Liver (tissue), 9 donors: ENCODE results near the gene TBC1D16. TPM values are rescaled to one million over a fixed set of nuclear protein-coding genes. Genes with fewer than 3 reads are reported as not detected.

Source experiments
- DNase-seq: peaks from one replicate; pipeline ENCODE4 v3.0.0-alpha.2; 2017; ENCODE audit warnings: low spot score
- H3K27ac ChIP-seq, 2 donors: one replicate each; pipeline ENCODE4 v1.7.0; 2013; ENCODE audit warnings: inconsistent platforms in 2 of 2, low read length in 2 of 2, control low read depth in 1 of 2, low read depth in 1 of 2, mild to moderate bottlenecking in 1 of 2
- H3K27me3 ChIP-seq, 4 donors: one replicate each; pipeline versions ENCODE4 v1.6.1 to v1.7.0; 2013; ENCODE audit warnings: low read length in 3 of 4, inconsistent platforms in 1 of 4, mild to moderate bottlenecking in 1 of 4, moderate library complexity in 1 of 4; ENCODE audit not compliant: control insufficient read depth in 4 of 4, insufficient read depth in 4 of 4
- H3K36me3 ChIP-seq, 4 donors: one replicate each; pipeline versions ENCODE4 v1.6.1 to v1.7.0; 2013; ENCODE audit warnings: low read length in 3 of 4, mild to moderate bottlenecking in 3 of 4, low read depth in 1 of 4, moderate library complexity in 1 of 4; ENCODE audit not compliant: control insufficient read depth in 4 of 4, insufficient read depth in 3 of 4
- H3K4me1 ChIP-seq, 4 donors: one replicate each; pipeline versions ENCODE4 v1.6.1 to v1.7.0; 2013; ENCODE audit warnings: low read length in 3 of 4, mild to moderate bottlenecking in 3 of 4, moderate library complexity in 1 of 4; ENCODE audit not compliant: control insufficient read depth in 4 of 4, insufficient read depth in 4 of 4
- H3K4me3 ChIP-seq, 3 donors: one replicate each; pipeline versions ENCODE4 v1.6.1 to v1.7.0; 2013; ENCODE audit warnings: low read length in 3 of 3, control low read depth in 1 of 3, low read depth in 1 of 3, mild to moderate bottlenecking in 1 of 3
- H3K9ac ChIP-seq, 2 donors: one replicate each; pipeline ENCODE4 v1.7.0; 2013; ENCODE audit warnings: low read length in 2 of 2, mild to moderate bottlenecking in 2 of 2, moderate library complexity in 2 of 2, control low read depth in 1 of 2, low read depth in 1 of 2
- H3K9me3 ChIP-seq, 4 donors: one replicate each; pipeline versions ENCODE4 v1.6.1 to v1.7.0; 2013; ENCODE audit warnings: low read length in 3 of 4; ENCODE audit not compliant: control insufficient read depth in 4 of 4
- EGR1 ChIP-seq, 2 donors: IDR thresholded peaks; 2 replicates each; pipeline ENCODE4 v1.6.1; 2016 to 2018; ENCODE audit warnings: antibody characterized with exemption in 2 of 2, low read depth in 2 of 2
- FOXA2 ChIP-seq: IDR thresholded peaks from 2 replicates; pipeline ENCODE4 v1.6.1; 2016; ENCODE audit warnings: antibody characterized with exemption
- GABPA ChIP-seq, 2 donors: IDR thresholded peaks in 1 of 2; conservative IDR thresholded peaks in 1 of 2; 2 replicates each; pipeline ENCODE4 v1.6.1; 2016; ENCODE audit warnings: antibody characterized with exemption in 2 of 2, mild to moderate bottlenecking in 1 of 2, moderate library complexity in 1 of 2
- HNF4A ChIP-seq, 2 donors: conservative IDR thresholded peaks; 2 replicates each; pipeline ENCODE4 v1.6.1; 2016; ENCODE audit warnings: antibody characterized with exemption in 2 of 2, mild to moderate bottlenecking in 2 of 2
- HNF4G ChIP-seq: IDR thresholded peaks from 2 replicates; pipeline ENCODE4 v1.6.1; 2016; ENCODE audit warnings: antibody characterized with exemption
- JUND ChIP-seq, 2 donors: IDR thresholded peaks; 2 replicates each; pipeline ENCODE4 v1.6.1; 2016; ENCODE audit warnings: antibody characterized with exemption in 2 of 2
- NR2F2 ChIP-seq: IDR thresholded peaks from 2 replicates; pipeline ENCODE4 v1.6.1; 2016; ENCODE audit warnings: antibody characterized with exemption
- RAD21 ChIP-seq, 2 donors: IDR thresholded peaks; 2 replicates each; pipeline ENCODE4 v1.6.1; 2016; ENCODE audit warnings: antibody characterized with exemption in 2 of 2, mild to moderate bottlenecking in 2 of 2
- RXRA ChIP-seq, 2 donors: IDR thresholded peaks; 2 replicates each; pipeline ENCODE4 v1.6.1; 2017 to 2018; ENCODE audit warnings: antibody characterized with exemption in 2 of 2, mild to moderate bottlenecking in 1 of 2
- SP1 ChIP-seq: IDR thresholded peaks from 2 replicates; pipeline ENCODE4 v1.6.1; 2018; ENCODE audit warnings: antibody characterized with exemption, mild to moderate bottlenecking
- TAF1 ChIP-seq: conservative IDR thresholded peaks from 2 replicates; pipeline ENCODE4 v1.6.1; 2016; ENCODE audit warnings: antibody characterized with exemption, mild to moderate bottlenecking
- YY1 ChIP-seq: IDR thresholded peaks from 2 replicates; pipeline ENCODE4 v1.6.1; 2016; ENCODE audit warnings: antibody characterized with exemption, mild to moderate bottlenecking
- WGBS: extraction: QIAGEN DNeasy Blood & Tissue Kit; methylation state at CpG from one replicate; pipeline ENCODE4 v1.1.7; 2013; 5-methylcytosine and 5-hydroxymethylcytosine counted together
- polyA plus RNA-seq, 2 donors: library from polyadenylated mRNA; stranded (reverse) in 1 of 2; unstranded in 1 of 2; fragments of 200-250 nt in 1 of 2; fragments of >200 nt in 1 of 2; fragmentation: Nextera tagmentation in 1 of 2; extraction: Ambion mirVana in 1 of 2; gene quantifications; one replicate each; pipeline versions ENCODE4 v1.2.1 to v1.2.3, GENCODE V29; 2013 to 2015
- total RNA-seq, 2 donors: library from RNA; depleted of rRNA; stranded (reverse); fragments of >200 nt; gene quantifications; one replicate each; pipeline ENCODE4 v1.2.3, GENCODE V29; 2014
- TF ChIP-seq, protein P1 (sequence below): IDR thresholded peaks from 2 replicates; pipeline ENCODE4 v1.6.1; 2016; ENCODE audit warnings: antibody characterized with exemption
- TF ChIP-seq, protein P2 (sequence below): fragments of 150-350 bp; IDR thresholded peaks from 2 replicates; pipeline ENCODE4 v1.5.1; 2017; ENCODE audit warnings: improper control_type of control experiment, low read depth, low read length; ENCODE audit not compliant: missing input control
- TF ChIP-seq, protein P3 (sequence below): IDR thresholded peaks from 2 replicates; pipeline ENCODE4 v1.6.1; 2016; ENCODE audit warnings: antibody characterized with exemption, mild to moderate bottlenecking
- TF ChIP-seq, protein P4 (sequence below): IDR thresholded peaks from 2 replicates; pipeline ENCODE4 v1.6.1; 2016; ENCODE audit warnings: antibody characterized with exemption
- TF ChIP-seq, protein P5 (sequence below): IDR thresholded peaks from 2 replicates; pipeline ENCODE4 v1.6.1; 2016; ENCODE audit warnings: antibody characterized with exemption
- donor health status: healthy.
- donor health status: healthy.
- donor health status: healthy.
- donor health status: healthy.
- donor health status: healthy.

The TBC1D16 gene
- total and polyA plus RNA-seq, 4 donors: 3.4 to 29.5 (median 4.7) TPM

DNA sequence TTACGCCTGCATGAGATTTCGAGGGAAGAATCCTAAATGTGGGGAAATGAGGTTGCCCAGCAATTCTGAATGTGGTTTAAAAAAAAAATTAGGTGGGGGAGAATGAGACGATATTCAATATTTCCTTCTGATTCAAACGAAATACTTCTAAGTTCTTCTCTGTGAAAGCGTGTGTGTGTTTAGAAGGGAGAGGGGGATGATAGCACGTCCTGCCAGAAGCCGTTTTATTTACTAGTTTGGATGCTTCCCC, 47.8 kb downstream of the TBC1D16 start:
- H3K27me3 ChIP-seq: no peaks in the 10 kb centered on the region
- WGBS: 34% methylated on average over 7 of the region's 7 CpGs
- H3K27ac ChIP-seq: peak overlapping the region; percentile 89 to 95
- no peak overlapping the region for H3K4me3 ChIP-seq
- no peak for TF ChIP-seq RXRA (IDR thresholded peaks at IDR 0.05)
- TF ChIP-seq SP1: no peak
- TF ChIP-seq HNF4G: no peak
- no peaks in the 10 kb centered on the region for H3K36me3 ChIP-seq
- H3K9ac ChIP-seq: peak overlapping the region in 1 of 2 donors; percentile 38
- no peak for DNase-seq
- H3K4me1 ChIP-seq: peaks cover 38 to 66% (median 51%) of the 10 kb centered on the region in 4 donors
- no peaks in the 10 kb centered on the region for H3K9me3 ChIP-seq

DNA sequence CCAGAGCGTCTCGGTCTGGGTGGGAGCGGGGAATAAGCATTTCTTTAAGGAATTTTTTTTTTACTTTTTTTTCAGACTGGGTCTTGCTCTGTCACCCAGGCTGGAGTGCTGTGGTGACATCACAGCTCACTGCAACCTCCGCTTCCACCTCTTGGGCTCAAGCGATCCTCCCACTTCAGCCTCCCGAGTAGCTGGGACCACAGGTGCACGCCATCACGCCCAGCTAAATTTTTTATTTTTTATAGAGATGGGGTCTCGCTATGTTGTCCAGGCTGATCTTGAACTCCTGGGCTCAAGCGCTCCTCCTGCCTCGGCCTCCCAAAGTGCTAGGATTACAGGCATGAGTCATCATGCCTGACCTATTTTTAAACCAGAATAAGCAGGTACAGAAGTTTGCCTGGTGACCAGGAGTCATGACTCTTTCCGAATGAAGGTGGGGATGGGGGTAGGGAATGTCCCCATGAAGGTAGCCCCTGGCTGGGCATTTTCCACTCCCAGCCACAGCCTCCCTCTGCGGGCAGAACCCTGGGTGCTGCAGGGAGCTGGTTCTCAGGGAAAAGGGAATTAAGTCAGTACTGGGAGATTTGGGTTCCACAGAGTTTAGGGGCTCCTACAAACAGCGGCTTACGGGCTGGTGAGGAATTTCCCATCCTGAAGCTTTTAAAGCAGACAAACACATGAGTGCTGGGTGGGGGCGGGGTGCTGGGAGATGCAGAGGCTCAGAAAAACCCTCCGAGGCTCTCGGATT, 48.3 kb downstream of the TBC1D16 start:
- Histone ChIP-seq H3K36me3 (no peaks in the 10 kb centered on the region), H3K4me1 (peaks cover 33 to 61% (median 46%) of the 10 kb centered on the region in 4 donors), H3K4me3 (no peak overlapping the region), H3K9ac (peak overlapping the region in 1 of 2 donors; percentile 38), H3K27me3 (no peaks in the 10 kb centered on the region), H3K27ac (peak overlapping the region; percentile 89 to 95), H3K9me3 (no peaks in the 10 kb centered on the region)
- TF ChIP-seq GABPA (IDR thresholded peaks at IDR 0.05 in 1 of 2, conservative IDR thresholded peaks at IDR 0.05 in 1 of 2) (no peak), JUND (IDR thresholded peaks at IDR 0.05) (peak; percentile 64 to 80)
- TF ChIP-seq, protein P1, sequence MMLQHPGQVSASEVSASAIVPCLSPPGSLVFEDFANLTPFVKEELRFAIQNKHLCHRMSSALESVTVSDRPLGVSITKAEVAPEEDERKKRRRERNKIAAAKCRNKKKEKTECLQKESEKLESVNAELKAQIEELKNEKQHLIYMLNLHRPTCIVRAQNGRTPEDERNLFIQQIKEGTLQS: peak; percentile 56
- 64% methylated on average over 18 of the region's 18 CpGs for WGBS
- no peak for DNase-seq

DNA sequence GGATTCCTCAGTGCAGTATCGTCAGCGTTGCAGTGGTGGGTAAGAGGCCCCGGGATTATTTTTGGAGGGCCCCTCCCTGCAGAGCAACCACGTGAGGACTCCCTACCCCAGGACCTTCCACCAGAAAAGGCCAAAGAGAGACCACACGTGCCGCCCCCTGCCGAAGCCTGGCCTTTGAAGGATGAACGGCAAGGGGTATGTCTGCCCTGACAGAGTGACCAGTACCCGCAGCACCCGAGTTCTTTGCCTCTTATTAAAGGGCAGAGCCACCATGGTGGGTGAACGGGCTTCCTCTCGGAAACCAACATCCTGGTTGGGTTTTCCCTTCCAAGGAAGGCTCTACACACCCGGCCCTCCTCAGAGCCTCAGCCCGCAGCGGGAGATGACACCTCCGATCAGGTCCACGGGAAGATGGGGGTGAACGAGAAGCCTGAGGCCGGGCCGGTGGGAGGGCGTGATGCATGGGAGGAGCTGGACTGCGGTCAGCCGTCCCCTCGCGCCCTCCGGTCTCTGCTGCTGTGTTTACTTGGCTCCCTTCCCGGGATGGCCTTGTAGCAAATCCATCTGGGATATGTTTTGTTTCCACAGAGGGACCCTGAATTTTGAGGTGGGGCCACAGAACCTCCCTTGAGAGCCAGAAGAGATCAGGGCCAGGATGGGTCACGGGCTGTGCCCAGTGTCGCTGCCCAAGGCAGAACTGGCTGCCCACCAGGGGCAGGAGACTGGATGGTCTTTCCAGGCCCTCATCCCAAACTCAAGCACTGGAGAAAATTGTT, 49.1 kb downstream of the TBC1D16 start:
- no peak overlapping the region for H3K9ac ChIP-seq
- peak overlapping the region; percentile 89 to 95 for H3K27ac ChIP-seq
- no peaks in the 10 kb centered on the region for H3K36me3 ChIP-seq
- no peaks in the 10 kb centered on the region for H3K9me3 ChIP-seq
- no peak overlapping the region for H3K4me3 ChIP-seq
- WGBS: 49% methylated on average over 29 of the region's 29 CpGs
- no peaks in the 10 kb centered on the region for H3K27me3 ChIP-seq
- TF ChIP-seq YY1 (peak; percentile 41), HNF4A (conservative IDR thresholded peaks at IDR 0.05) (peak; percentile 55 to 56), SP1 (peak; percentile 53), EGR1 (IDR thresholded peaks at IDR 0.05; ENCODE audit: low read depth in 2 of 2) (peak in 1 of 2 donors; percentile 30), NR2F2 (peak; percentile 35), RXRA (IDR thresholded peaks at IDR 0.05) (peak; percentile 63 to 76), JUND (IDR thresholded peaks at IDR 0.05) (peak in 1 of 2 donors; percentile 13), TAF1 (no peak), RAD21 (IDR thresholded peaks at IDR 0.05) (peak in 1 of 2 donors; percentile 62), FOXA2 (peak; percentile 49)
- TF ChIP-seq, protein P2, sequence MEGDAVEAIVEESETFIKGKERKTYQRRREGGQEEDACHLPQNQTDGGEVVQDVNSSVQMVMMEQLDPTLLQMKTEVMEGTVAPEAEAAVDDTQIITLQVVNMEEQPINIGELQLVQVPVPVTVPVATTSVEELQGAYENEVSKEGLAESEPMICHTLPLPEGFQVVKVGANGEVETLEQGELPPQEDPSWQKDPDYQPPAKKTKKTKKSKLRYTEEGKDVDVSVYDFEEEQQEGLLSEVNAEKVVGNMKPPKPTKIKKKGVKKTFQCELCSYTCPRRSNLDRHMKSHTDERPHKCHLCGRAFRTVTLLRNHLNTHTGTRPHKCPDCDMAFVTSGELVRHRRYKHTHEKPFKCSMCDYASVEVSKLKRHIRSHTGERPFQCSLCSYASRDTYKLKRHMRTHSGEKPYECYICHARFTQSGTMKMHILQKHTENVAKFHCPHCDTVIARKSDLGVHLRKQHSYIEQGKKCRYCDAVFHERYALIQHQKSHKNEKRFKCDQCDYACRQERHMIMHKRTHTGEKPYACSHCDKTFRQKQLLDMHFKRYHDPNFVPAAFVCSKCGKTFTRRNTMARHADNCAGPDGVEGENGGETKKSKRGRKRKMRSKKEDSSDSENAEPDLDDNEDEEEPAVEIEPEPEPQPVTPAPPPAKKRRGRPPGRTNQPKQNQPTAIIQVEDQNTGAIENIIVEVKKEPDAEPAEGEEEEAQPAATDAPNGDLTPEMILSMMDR: no peak
- TF ChIP-seq, protein P3, sequence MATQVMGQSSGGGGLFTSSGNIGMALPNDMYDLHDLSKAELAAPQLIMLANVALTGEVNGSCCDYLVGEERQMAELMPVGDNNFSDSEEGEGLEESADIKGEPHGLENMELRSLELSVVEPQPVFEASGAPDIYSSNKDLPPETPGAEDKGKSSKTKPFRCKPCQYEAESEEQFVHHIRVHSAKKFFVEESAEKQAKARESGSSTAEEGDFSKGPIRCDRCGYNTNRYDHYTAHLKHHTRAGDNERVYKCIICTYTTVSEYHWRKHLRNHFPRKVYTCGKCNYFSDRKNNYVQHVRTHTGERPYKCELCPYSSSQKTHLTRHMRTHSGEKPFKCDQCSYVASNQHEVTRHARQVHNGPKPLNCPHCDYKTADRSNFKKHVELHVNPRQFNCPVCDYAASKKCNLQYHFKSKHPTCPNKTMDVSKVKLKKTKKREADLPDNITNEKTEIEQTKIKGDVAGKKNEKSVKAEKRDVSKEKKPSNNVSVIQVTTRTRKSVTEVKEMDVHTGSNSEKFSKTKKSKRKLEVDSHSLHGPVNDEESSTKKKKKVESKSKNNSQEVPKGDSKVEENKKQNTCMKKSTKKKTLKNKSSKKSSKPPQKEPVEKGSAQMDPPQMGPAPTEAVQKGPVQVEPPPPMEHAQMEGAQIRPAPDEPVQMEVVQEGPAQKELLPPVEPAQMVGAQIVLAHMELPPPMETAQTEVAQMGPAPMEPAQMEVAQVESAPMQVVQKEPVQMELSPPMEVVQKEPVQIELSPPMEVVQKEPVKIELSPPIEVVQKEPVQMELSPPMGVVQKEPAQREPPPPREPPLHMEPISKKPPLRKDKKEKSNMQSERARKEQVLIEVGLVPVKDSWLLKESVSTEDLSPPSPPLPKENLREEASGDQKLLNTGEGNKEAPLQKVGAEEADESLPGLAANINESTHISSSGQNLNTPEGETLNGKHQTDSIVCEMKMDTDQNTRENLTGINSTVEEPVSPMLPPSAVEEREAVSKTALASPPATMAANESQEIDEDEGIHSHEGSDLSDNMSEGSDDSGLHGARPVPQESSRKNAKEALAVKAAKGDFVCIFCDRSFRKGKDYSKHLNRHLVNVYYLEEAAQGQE: no peak
- TF ChIP-seq, protein P1: no peak
- TF ChIP-seq, protein P4, sequence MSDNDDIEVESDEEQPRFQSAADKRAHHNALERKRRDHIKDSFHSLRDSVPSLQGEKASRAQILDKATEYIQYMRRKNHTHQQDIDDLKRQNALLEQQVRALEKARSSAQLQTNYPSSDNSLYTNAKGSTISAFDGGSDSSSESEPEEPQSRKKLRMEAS: no peak
- TF ChIP-seq, protein P5, sequence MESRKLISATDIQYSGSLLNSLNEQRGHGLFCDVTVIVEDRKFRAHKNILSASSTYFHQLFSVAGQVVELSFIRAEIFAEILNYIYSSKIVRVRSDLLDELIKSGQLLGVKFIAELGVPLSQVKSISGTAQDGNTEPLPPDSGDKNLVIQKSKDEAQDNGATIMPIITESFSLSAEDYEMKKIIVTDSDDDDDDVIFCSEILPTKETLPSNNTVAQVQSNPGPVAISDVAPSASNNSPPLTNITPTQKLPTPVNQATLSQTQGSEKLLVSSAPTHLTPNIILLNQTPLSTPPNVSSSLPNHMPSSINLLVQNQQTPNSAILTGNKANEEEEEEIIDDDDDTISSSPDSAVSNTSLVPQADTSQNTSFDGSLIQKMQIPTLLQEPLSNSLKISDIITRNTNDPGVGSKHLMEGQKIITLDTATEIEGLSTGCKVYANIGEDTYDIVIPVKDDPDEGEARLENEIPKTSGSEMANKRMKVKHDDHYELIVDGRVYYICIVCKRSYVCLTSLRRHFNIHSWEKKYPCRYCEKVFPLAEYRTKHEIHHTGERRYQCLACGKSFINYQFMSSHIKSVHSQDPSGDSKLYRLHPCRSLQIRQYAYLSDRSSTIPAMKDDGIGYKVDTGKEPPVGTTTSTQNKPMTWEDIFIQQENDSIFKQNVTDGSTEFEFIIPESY: no peak
- peak; percentile 61 for DNase-seq
- H3K4me1 ChIP-seq: peaks cover 27 to 54% (median 40%) of the 10 kb centered on the region in 4 donors
